ENCODE data around the gene MYL3.

MYL3 gene

DNA sequence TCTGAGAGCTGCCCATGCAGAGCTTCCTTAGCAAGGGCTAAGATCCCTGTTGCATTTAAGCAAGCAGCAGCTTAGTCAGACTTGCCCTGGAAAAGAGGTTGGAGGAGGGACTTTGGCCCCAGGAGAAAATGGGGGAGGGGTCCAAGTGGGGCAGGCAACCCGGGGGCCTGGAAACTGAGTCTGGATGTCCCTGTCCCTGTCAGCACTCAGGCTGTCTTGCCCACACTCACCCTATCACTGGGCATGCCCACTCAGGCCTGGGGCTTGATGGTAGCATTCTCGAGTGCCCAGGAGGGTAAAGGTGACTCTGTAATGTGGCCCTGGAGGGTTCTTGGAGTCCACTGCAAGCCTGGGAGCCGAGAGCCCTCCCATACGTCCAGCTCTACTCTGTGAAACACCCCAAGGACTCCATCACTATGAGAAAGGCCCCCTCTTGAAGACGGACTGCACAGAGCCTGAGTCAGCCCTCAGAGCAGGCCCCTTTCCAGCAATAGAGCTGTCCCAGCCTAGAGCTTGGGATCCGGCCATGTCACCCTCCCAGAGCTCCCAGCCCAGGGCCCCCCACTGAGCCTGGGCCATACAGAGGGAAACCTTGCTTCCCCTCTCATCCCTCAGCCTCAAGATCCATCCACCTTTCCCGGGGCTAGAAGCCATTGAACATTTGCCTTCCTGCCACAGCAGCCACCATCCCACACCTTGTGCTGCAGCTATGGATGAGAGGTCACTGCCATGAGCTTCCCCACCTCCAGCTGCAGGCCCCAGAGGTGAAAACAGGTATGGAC, 13.4 kb downstream of the MYL3 start:
- no peak for DNase-seq (ENCODE audit: low spot score)

DNA sequence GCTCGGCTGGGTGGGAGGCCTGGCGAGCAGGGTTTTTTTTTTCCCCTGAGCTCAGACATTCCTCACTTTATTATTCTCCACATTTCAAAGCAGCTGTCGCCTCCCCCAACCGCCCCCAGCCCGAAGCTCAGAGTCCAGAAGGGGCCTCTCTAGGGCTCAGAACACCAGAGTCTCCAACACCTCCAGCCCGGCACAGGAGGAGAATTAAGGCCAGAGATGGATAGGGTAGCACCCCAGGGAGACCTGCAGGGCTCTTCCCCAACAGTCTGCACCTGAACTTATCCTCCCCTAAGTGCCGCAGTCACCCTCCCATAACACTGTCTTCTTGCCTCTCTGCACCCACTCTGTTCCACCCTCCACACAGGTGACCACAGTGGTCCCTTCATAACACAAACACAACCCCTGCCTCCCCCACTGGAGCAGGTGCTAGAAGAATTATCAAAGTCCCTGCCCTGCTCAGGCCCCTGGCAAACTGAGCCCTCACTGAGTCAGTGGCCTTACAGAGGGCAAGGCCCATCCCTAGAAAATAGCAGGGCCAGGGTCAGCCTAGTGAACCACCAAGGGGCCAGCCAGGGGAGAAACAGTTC, 14.1 kb downstream of the MYL3 start:
- no peak for DNase-seq (ENCODE audit: low spot score)

DNA sequence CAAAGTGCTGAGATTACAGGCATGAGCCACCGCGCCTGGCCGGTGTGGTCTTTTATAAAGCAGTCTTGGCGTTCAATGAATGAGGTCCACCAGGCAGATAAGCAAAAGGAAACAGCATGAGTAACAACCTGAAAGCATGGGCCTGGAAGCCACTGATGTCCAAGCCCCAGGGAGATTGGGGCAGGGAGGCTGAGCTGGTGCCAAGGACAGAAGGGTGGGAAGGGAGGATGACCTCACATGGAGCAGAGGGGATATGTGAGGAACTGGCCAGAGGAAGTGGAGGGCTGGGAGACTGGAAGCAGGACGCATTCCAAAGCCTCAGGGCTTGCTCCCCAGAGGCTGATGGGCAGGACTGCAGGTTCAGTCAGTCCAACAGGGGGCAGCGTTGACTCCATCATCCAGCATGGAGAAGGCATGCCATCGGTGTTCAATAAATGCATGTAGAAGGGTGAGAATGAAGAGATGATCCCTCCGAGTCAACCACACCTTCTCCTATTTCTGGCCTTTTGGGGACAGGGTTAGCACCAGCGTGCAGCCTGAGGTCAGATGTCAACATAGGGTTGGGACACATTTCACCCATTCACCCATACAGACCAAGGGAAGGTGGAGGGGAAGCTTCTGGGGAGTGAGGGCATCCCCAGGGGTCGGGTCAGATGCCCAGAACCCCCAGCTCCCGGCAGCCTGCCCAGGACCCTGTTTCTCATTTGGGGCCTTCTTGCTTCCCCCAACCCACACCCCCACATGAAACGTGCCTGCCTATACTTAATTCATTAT, 14.8 kb downstream of the MYL3 start:
- DNase-seq (ENCODE audit: low spot score) = peak; percentile 20

DNA sequence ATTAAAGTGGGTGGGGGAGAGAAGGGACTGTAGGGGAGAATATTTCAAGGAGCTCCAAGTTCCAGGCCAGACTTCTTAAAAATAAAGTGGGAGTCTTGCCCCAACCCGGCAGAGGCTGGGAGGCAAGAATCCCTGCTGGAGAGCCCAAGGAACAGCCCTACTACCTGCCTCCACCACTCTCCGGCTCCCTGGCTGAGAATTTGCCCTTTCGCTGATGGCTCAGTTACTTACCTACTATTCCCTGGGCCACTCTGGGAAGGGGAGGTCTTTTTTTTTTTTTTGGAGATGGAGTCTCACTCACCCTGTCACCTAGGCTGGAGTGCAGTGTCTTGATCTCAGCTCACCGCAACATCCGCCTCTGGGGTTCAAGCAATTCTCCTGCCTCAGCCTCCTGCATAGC, 15.5 kb downstream of the MYL3 start:
- DNase-seq (ENCODE audit: low spot score) = no peak

GRCh38 chr3:46846624-46847542, 16.4 kb downstream of the MYL3 start:
- DNase-seq (ENCODE audit: low spot score) = no peak

DNA sequence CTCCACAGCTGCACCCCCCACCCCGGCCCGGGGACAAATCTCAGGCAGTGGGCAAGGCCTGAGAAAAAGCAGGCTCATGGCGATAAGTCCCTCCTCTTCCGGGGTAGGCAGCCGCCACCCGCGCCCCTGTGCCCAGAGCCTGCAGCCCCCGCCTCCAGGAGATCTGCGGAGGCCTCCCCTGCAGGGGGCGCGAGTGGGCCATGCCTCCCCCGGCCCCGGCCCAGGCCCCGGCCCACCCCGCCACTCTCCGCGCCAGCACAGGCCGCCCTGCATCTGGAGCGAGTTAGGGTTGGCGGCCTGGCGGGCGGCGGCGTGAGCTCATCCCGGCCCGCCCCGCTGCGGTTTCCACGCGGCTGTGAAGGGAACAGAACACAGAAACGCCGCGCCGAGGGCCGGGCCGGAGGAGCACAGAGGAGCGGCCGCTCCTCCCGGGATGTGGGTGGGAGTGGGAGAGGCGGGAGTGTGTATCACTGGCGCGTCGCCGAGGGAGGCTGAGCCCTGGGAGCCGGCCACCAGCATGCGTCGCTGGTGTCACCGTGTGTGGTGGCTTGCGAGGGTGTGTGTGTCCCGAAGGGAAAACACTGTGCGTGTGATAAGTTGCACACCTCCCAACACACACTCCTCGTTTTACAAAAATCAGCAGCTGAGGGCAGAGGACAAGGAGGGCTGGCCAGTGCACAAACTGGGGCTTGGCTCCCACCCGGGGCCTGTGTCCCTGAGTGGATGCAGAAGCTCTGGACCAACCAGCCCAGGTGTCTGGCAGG, 17.2 kb downstream of the MYL3 start:
- DNase-seq (ENCODE audit: low spot score) = peak; percentile 20

GRCh38 chr3:46845397-46845859, 17.8 kb downstream of the MYL3 start:
- peak; percentile 8 for DNase-seq (ENCODE audit: low spot score)

DNA sequence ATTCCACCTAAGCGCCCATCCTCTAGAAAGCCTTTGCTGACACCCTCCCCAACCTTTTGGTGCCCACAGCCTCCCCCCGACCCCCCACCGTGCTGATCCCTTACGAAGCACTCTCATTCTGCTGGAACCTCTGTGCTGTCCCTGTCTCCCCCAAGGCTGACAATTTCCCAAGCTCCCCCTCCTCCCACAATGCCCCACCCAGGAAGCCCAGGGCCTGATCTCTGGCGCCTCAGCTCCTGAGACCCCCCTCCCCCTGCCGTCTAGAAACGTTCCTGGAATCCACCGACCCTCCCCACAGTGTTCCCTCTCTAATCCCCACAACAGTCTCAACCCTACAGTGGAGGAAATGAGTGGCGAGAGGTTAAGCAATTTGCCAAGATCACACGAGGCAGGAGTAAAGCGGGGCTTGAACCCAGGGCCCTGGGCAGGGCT, 18.3 kb downstream of the MYL3 start:
- no peak for DNase-seq (ENCODE audit: low spot score)

- DNase-seq (ENCODE audit: low spot score) = no peak
Measured at GRCh38 chr3:46844397-46844796, 18.8 kb downstream of the MYL3 start.

- no peak for DNase-seq (ENCODE audit: low spot score)
Measured at GRCh38 chr3:46843508-46843907, 19.7 kb downstream of the MYL3 start.

DNA sequence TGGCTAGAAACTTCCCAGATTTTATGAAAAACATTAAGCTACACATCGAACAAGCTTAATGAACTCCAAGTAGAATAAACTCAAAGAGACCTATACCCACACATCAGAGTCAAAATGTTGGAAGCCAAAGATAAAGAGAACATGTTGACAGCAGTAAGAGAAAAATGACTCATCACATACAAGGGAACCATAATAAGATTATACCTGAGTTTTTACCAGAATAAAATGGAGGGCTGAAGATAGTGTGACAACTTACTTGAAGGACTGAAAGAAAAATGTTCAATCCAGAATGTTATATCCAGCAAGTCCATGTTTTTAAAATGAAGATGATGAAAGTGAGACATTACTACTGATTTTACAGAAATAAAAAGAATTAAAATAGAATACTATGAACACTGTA, 22.8 kb downstream of the MYL3 start:
- no peak for DNase-seq (ENCODE audit: low spot score)

DNA sequence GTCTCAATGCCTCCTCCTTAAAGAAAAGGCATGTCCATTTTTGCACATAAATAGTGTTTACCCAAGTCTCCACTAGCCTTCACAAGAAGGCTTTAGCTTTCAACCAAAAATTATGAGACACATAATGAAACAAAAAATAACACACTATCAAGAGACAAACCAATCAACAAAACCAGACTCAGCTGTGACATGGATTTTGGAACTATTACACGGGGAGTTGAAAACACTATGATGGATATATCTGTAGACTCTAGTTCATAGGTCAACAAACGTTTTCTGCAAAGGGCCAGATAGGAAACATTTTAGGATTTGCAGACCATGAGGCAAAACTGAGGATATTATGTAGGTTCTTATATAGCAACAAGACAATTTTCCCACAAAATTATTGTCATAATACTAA, 24.9 kb downstream of the MYL3 start:
- DNase-seq (ENCODE audit: low spot score) = no peak

GRCh38 chr3:46835491-46835890, 27.8 kb downstream of the MYL3 start:
- no peak for DNase-seq (ENCODE audit: low spot score)

GRCh38 chr3:46835054-46835453, 28.2 kb downstream of the MYL3 start:
- DNase-seq (ENCODE audit: low spot score) = no peak

- DNase-seq (ENCODE audit: low spot score) = no peak
Measured at GRCh38 chr3:46833346-46834300, 29.6 kb downstream of the MYL3 start.

DNA sequence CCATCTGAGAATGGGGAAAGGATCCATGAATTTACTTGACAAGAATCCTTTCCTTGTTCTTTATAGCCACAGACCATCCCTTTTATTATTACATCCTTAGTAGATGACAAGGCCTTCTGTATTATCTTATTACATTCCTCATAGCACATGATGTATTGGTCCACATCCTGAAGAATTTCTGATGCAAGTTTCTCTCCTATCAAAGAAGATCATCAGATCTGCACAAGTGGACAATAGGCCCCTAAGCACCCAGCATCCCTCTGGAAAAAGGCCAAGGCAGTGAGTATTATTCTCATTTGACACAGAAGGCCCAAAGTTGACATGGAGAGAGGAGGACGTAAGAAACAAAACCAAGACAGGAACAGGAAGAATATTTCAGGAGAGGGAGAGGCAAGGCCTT, 31.4 kb downstream of the MYL3 start:
- DNase-seq (ENCODE audit: low spot score) = no peak

DNA sequence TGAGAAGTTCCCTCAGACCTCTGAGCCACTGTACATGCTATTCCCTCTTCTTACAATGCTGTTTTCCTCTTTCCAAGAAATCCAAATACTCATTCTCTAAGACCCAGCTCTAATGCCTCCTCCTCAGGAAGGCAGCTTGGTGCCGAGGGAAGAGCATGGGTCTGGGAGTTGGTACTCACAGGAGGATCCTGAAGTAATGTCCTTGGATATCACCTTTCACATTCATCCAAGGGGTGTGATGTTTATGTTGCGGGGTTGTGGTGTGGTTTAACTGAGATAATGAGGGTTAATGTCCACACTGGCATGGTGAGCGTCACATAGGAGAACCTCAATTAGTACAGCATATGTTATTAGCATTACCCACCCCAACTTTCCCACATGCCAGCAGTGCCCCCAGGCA, 31.9 kb downstream of the MYL3 start:
- DNase-seq (ENCODE audit: low spot score) = no peak

DNA sequence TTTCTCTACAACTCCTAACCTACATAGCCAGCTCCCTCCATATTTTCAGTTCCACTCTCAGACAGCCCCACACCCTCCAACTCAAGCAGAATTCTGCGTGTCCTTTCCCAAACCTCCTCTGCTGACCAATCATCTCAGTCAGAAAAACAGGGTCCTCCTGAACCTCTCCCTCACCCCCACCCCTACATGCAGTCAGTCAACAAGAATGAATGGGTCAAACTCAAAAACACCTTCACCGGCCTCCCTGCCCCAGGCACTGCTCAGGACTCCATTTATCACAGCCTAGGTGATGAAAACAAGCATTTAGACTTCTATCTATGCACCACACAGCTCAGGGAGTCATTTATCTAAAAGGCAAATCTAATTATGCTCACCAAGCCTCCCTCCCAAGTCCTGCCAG, 32.4 kb downstream of the MYL3 start:
- no peak for DNase-seq (ENCODE audit: low spot score)

DNA sequence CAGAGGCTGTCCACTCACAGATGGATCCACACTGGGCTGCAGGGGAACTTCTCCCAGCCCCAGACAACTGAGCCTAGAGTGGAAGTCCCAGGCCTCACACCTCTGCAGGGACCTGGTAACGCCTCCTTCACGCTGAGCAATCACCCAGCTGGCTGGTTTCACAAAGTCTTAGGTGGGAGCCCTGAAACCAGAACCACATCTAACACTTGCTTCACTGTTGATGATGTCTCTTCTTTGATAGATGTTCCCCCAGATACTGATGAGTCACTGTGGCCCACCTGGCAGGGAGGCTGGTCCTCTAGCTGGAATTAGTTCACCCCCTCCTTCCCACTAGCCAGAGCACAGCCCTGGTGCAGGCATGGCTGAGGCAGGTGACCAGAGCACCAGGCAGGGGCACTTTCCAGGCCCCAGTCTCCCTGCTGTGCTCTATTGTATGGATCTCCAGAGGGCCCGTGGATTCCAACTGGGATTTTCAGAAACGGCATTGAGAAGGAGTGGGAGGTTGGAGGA, 33.5 kb downstream of the MYL3 start:
- DNase-seq (ENCODE audit: low spot score) = no peak

- no peak for DNase-seq (ENCODE audit: low spot score)
Measured at GRCh38 chr3:46825450-46825849, 37.8 kb downstream of the MYL3 start.
